ENCODE measurements around the gene GPC1.

The GPC1 gene

DNA sequence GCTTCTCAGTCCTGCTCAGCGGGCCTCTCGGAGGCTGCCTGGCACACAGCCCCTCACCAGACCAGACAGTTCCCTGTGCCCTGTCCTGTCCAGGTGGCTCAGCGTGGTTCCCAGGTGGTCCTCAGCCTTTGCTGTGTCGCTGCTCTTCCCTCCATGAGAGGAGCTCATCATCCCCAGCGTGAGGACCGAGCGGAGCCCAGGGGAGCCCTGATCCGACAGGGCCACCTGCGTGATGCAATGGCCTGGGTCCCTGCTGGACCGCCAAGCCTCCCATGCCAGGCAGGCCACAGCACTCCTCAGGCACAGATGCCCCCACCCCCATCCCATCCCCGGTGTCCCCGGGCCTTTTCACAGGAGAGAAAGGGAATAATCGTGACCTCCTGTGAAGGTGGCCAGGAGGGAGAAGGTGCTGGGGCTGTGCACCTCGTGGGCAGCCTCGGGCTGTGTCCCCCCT lies 4.3 kb downstream of the GPC1 start:
- POLR2A ChIA-PET, result no interaction called here
- no peak overlapping the region for H3K27ac ChIP-seq (ENCODE audit: extremely low read depth, low read depth, low read length)
- H3K9me3 ChIP-seq (ENCODE audit: control insufficient read depth, insufficient read depth, low read depth, low read length), result no peaks in the 10 kb centered on the region
- TF ChIP-seq ZNF214 (tag by site-specific recombination; IDR thresholded peaks at IDR 0.05; ENCODE audit: borderline replicate concordance) (no peak), ZNF2 (tag by site-specific recombination; IDR thresholded peaks at IDR 0.05) (no peak), ZNF768 (tag by site-specific recombination; IDR thresholded peaks at IDR 0.05) (no peak), ZNF558 (tag by site-specific recombination; IDR thresholded peaks at IDR 0.05) (no peak), ZNF544 (tag by site-specific recombination; IDR thresholded peaks at IDR 0.05) (no peak), ZNF621 (tag by site-specific recombination; IDR thresholded peaks at IDR 0.05) (no peak), ZNF248 (tag by site-specific recombination; IDR thresholded peaks at IDR 0.05) (no peak), ZNF521 (tag by site-specific recombination; IDR thresholded peaks at IDR 0.05) (no peak), MEIS1 (CRISPR knock-in tag; IDR thresholded peaks at IDR 0.05; ENCODE audit: borderline replicate concordance) (no peak), ZNF132 (tag by site-specific recombination; IDR thresholded peaks at IDR 0.05; ENCODE audit: borderline replicate concordance) (no peak), GFI1B (tag by site-specific recombination; IDR thresholded peaks at IDR 0.05) (no peak), ZNF830 (tag by site-specific recombination; IDR thresholded peaks at IDR 0.05; ENCODE audit: low read depth) (no peak)
- TF ChIP-seq, protein P1, sequence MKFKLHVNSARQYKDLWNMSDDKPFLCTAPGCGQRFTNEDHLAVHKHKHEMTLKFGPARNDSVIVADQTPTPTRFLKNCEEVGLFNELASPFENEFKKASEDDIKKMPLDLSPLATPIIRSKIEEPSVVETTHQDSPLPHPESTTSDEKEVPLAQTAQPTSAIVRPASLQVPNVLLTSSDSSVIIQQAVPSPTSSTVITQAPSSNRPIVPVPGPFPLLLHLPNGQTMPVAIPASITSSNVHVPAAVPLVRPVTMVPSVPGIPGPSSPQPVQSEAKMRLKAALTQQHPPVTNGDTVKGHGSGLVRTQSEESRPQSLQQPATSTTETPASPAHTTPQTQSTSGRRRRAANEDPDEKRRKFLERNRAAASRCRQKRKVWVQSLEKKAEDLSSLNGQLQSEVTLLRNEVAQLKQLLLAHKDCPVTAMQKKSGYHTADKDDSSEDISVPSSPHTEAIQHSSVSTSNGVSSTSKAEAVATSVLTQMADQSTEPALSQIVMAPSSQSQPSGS (tag by site-specific recombination; IDR thresholded peaks at IDR 0.05; ENCODE audit: low read depth), result no peak
- TF ChIP-seq, protein P2, sequence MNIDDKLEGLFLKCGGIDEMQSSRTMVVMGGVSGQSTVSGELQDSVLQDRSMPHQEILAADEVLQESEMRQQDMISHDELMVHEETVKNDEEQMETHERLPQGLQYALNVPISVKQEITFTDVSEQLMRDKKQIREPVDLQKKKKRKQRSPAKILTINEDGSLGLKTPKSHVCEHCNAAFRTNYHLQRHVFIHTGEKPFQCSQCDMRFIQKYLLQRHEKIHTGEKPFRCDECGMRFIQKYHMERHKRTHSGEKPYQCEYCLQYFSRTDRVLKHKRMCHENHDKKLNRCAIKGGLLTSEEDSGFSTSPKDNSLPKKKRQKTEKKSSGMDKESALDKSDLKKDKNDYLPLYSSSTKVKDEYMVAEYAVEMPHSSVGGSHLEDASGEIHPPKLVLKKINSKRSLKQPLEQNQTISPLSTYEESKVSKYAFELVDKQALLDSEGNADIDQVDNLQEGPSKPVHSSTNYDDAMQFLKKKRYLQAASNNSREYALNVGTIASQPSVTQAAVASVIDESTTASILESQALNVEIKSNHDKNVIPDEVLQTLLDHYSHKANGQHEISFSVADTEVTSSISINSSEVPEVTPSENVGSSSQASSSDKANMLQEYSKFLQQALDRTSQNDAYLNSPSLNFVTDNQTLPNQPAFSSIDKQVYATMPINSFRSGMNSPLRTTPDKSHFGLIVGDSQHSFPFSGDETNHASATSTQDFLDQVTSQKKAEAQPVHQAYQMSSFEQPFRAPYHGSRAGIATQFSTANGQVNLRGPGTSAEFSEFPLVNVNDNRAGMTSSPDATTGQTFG (tag by site-specific recombination; IDR thresholded peaks at IDR 0.05; ENCODE audit: borderline replicate concordance), result no peak
- H3K4me1 ChIP-seq (ENCODE audit: control insufficient read depth, insufficient read depth, low read length), result peaks cover 4% of the 10 kb centered on the region; the same call in 1 of the 2 replicates
- CTCF ChIA-PET, result interaction anchor here (1.7 to 2.3 kb wide), 2 partner anchors 207 to 290 kb away, joined by 7 to 9 read pairs; no protein-coding TSS in a partner anchor
- H3K36me3 ChIP-seq (ENCODE audit: control insufficient read depth in 2 of 2, insufficient read depth in 1 of 2, low read length in 2 of 2), result no peaks in the 10 kb centered on the region
- no peak overlapping the region for H3K4me3 ChIP-seq (ENCODE audit: low read depth, low read length)

DNA sequence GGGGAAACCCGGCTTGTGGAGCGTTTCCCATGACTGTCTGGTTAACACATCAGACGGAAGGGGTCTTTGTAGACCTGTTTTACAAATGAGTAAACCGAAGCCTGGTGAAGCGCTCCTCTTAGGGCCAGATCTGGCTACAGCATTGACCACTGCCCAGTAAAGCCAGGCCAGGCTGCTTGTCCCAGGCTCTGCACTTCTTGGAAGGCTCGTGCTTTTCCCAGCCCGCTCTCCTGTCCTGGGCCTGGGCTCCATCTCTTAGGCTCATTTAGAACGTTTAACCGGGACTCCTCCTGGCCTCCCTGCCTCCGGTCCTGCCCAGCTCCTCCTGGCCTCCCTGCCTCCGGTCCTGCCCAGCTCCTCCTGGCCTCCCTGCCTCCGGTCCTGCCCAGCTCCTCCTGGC lies 4.8 kb downstream of the GPC1 start:
- no peaks in the 10 kb centered on the region for H3K36me3 ChIP-seq (ENCODE audit: control insufficient read depth in 2 of 2, insufficient read depth in 1 of 2, low read length in 2 of 2)
- no peaks in the 10 kb centered on the region for H3K9me3 ChIP-seq (ENCODE audit: control insufficient read depth, insufficient read depth, low read depth, low read length)
- H3K4me1 ChIP-seq (ENCODE audit: control insufficient read depth, insufficient read depth, low read length), result peaks cover 4% of the 10 kb centered on the region; the same call in 1 of the 2 replicates
- no peak overlapping the region for H3K4me3 ChIP-seq (ENCODE audit: low read depth, low read length)
- H3K27ac ChIP-seq (ENCODE audit: extremely low read depth, low read depth, low read length), result no peak overlapping the region
- ChIA-PET POLR2A (no interaction called here), CTCF (interaction anchor here (2.3 kb wide), 1 partner anchor 208 kb away, joined by 7 read pairs; no protein-coding TSS in a partner anchor)
- no peak for TF ChIP-seq ZNF501 (tag by site-specific recombination; IDR thresholded peaks at IDR 0.05)
- TF ChIP-seq YY1 (tag by site-specific recombination; IDR thresholded peaks at IDR 0.05), result no peak
- no peak for TF ChIP-seq ZNF677 (tag by site-specific recombination; IDR thresholded peaks at IDR 0.05)
- TF ChIP-seq, protein P3, sequence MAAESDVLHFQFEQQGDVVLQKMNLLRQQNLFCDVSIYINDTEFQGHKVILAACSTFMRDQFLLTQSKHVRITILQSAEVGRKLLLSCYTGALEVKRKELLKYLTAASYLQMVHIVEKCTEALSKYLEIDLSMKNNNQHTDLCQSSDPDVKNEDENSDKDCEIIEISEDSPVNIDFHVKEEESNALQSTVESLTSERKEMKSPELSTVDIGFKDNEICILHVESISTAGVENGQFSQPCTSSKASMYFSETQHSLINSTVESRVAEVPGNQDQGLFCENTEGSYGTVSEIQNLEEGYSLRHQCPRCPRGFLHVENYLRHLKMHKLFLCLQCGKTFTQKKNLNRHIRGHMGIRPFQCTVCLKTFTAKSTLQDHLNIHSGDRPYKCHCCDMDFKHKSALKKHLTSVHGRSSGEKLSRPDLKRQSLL (tag by site-specific recombination; IDR thresholded peaks at IDR 0.05), result no peak
- TF ChIP-seq, protein P4, sequence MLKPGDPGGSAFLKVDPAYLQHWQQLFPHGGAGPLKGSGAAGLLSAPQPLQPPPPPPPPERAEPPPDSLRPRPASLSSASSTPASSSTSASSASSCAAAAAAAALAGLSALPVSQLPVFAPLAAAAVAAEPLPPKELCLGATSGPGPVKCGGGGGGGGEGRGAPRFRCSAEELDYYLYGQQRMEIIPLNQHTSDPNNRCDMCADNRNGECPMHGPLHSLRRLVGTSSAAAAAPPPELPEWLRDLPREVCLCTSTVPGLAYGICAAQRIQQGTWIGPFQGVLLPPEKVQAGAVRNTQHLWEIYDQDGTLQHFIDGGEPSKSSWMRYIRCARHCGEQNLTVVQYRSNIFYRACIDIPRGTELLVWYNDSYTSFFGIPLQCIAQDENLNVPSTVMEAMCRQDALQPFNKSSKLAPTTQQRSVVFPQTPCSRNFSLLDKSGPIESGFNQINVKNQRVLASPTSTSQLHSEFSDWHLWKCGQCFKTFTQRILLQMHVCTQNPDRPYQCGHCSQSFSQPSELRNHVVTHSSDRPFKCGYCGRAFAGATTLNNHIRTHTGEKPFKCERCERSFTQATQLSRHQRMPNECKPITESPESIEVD (tag by site-specific recombination; IDR thresholded peaks at IDR 0.05), result no peak
- TF ChIP-seq SCRT2 (tag by site-specific recombination; IDR thresholded peaks at IDR 0.05), result no peak

All from HEK293 (cell line).